GM18498 (cell line): ENCODE data around the gene BID.
A peak's percentile ranks its signal among the peaks of the same experiment; 100 is the strongest.

Experiments used
- ATAC-seq: cut with Tn5 transposase; IDR thresholded peaks from one replicate; pipeline ENCODE4 v1.9.1; 2021; ENCODE audit warnings: mild to moderate bottlenecking, moderate library complexity; ENCODE audit not compliant: unreplicated experiment

Gene BID

GRCh38 chr22:17784776-17785175 lies 10.5 kb upstream of the BID start:
- no peak for ATAC-seq

- no peak for ATAC-seq
These were observed 9.7 kb upstream of the BID start for GRCh38 chr22:17783773-17784480.

- ATAC-seq = no peak
These were observed 9.0 kb upstream of the BID start for GRCh38 chr22:17783312-17783711.

GRCh38 chr22:17782621-17783020 lies 8.4 kb upstream of the BID start:
- ATAC-seq = no peak

- ATAC-seq = no peak
These were observed 7.9 kb upstream of the BID start for GRCh38 chr22:17782158-17782557.

- peak; percentile 39 for ATAC-seq
These were observed 7.2 kb upstream of the BID start for GRCh38 chr22:17781319-17782031.

GRCh38 chr22:17780741-17781318 lies 6.6 kb upstream of the BID start:
- ATAC-seq = no peak

GRCh38 chr22:17780116-17780740 lies 6.0 kb upstream of the BID start:
- no peak for ATAC-seq

- no peak for ATAC-seq
These were observed 5.2 kb upstream of the BID start for GRCh38 chr22:17779286-17780115.

- no peak for ATAC-seq
These were observed 4.2 kb upstream of the BID start for GRCh38 chr22:17778412-17778976.

- no peak for ATAC-seq
These were observed 3.4 kb upstream of the BID start for GRCh38 chr22:17777717-17778044.

GRCh38 chr22:17777005-17777716 lies 2.9 kb upstream of the BID start:
- ATAC-seq = peak; percentile 30

- no peak for ATAC-seq
These were observed 1.7 kb upstream of the BID start for GRCh38 chr22:17775781-17776465.

- no peak for ATAC-seq
These were observed 837 bp upstream of the BID start for GRCh38 chr22:17774926-17775685.

- peak; percentile 38 for ATAC-seq
These were observed 563 bp downstream of the BID start for GRCh38 chr22:17773606-17774205.

- ATAC-seq = no peak
These were observed 1.2 kb downstream of the BID start for GRCh38 chr22:17772958-17773605.

GRCh38 chr22:17772249-17772957 lies 1.9 kb downstream of the BID start:
- ATAC-seq = no peak
